Epithelial cell of proximal tubule (primary cell): ENCODE data around the gene SUPT20H. TPM values are rescaled to one million over a fixed set of nuclear protein-coding genes. Genes with fewer than 3 reads are reported as not detected.

Experiments
- DNase-seq: peaks from one replicate; pipeline ENCODE4 v3.0.0-alpha.2; 2011; ENCODE audit warnings: low read depth
- H3K4me3 ChIP-seq: 2 replicates; pipeline ENCODE4 v1.5.1; 2011; ENCODE audit warnings: low read depth, mild to moderate bottlenecking, low read length
- CTCF ChIP-seq: conservative IDR thresholded peaks from 2 replicates; pipeline ENCODE4 v1.5.1; 2012; ENCODE audit warnings: low read depth, mild to moderate bottlenecking, low read length
- total RNA-seq: library from RNA; depleted of rRNA; stranded (reverse); fragments of >200 nt; gene quantifications from 2 replicates; pipeline ENCODE4 v1.2.3, GENCODE V29; 2015

SUPT20H gene
- total RNA-seq, 1 donor from 2014 or later = 41.4 TPM

DNA sequence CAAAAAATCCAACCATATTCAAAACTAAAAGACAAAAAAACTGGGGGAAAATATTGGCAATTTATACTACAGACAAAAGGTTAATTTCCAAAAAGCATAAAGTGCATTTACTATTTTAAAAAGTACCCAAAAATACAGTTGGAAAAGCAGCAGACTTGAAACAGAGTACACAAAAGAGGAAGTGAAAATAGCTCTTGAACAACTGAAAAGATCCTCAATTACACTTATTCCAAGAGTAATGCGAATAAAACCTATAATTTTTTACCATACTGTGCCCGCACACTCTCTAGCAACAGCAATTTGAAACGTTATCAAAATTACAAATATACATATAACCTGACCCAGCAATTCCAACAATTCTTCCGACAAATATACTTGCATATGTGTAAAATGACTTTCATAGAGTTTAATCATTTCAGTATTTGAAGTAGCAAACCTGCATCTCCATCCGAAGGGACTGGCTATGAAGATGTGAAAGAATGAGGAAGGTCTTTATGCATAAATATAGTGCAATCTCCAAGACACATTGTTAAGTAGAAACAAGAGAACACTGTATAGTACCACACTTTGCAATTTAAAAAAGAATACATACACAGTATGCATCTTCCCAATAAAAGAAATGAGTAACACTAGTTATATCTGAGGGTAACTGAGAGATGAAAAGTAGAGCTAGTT, 85.7 kb downstream of the SUPT20H start:
- H3K4me3 ChIP-seq = no peak overlapping the region
- no peak for DNase-seq
- TF ChIP-seq CTCF = no peak

GRCh38 chr13:36973009-36973408, 86.5 kb downstream of the SUPT20H start:
- no peak for TF ChIP-seq CTCF
- no peak for DNase-seq

DNA sequence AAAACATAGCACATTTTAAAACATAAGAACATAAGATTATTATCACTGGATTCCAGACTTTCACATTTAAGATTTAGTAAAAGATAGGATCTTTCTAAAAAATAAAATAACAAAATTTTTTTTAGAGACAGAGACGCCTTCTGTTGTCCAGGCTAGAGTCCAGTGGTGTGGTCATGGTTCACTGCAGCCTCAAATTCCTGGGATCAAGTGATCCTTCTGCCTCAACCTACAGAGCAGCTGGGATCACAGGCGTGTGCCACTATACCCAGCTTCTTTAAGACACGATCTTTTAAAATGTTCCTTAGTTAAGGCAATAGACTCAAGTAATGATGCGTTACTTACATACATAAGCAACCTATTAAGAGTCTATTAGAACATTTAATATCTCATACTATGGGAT, 93.1 kb downstream of the SUPT20H start:
- no peak overlapping the region for H3K4me3 ChIP-seq
- no peak for DNase-seq
- TF ChIP-seq CTCF = no peak

More at GRCh38 chr13:36973009-36973408, 86.5 kb downstream of the SUPT20H start:
- no peak overlapping the region for H3K4me3 ChIP-seq

DNA sequence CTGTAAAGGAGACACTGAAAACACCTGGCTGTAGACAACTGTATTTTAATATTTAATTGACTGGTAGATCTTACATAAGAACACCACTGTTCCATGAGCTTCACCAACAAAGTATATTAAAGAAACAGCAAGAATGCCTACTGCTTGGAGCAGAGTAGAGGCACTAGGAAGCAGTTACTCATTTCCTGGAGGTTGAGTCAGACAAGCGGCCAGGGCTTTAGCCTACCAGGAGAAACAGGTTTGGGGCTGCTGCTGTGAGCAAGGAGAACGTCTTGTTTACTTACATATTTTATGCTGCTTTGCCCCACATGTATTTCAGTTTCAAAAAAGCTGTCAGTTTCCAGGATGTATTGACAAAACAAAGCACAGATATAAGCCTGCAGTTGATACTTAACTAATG, 93.7 kb downstream of the SUPT20H start:
- no peak overlapping the region for H3K4me3 ChIP-seq
- no peak for TF ChIP-seq CTCF
- DNase-seq = no peak

- H3K4me3 ChIP-seq = no peak overlapping the region
- DNase-seq = no peak
- TF ChIP-seq CTCF = no peak
Observed at GRCh38 chr13:36959456-36960116, 99.9 kb downstream of the SUPT20H start.

Other genes starting within 250 kb of the SUPT20H start
- 2.1 and 2.7 TPM in 2 replicates for gene RFXAP, start 240.5 kb downstream of the SUPT20H start, total RNA-seq
- 0.80 and 4.8 TPM in 2 replicates for gene SMAD9, start 139.4 kb downstream of the SUPT20H start, total RNA-seq
- gene ALG5, start 60.3 kb downstream of the SUPT20H start, total RNA-seq = 26.3 and 36.8 TPM in 2 replicates
- 68.1 and 92.8 TPM in 2 replicates for gene EXOSC8, start 58.9 kb downstream of the SUPT20H start, total RNA-seq
- gene CSNK1A1L, start 46.0 kb upstream of the SUPT20H start, total RNA-seq = not detected in 2 replicates